ENCODE results near the gene OR51F1. TPM values are rescaled to one million over a fixed set of nuclear protein-coding genes. Genes with fewer than 3 reads are reported as not detected.
"Not testable (repeated sequence)": the region's sequence is repeated elsewhere in the genome, so short reads cannot be mapped to it uniquely, and the experiment has no call there.

The OR51F1 gene
- polyA plus RNA-seq, 1 donor = not detected

DNA sequence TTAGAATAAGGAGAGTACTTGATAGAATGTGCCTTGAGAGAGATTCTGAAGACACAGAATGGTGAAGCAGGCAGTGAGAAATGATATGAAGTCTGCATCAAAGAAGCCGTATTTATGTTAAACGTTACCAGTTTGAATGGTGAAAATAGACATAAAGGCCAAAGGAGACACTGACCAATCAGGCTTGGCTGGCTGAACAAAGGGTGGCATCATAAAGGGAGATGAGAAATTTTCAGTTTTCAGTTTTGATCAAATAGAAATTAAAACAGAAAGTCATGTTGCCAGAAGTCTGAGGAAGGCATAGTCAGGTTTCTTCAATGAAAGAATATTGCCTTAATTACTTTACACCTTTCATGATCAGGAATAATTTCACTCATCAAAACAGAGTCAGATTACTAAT lies 6.6 kb downstream of the OR51F1 start:
- 79% methylated on average over 2 of the region's 2 CpGs for WGBS (ENCODE audit: insufficient coverage, low lambda C conversion rate)
- Histone ChIP-seq H3K9me3 (ENCODE audit: control insufficient read depth, low read depth, low read length) (no peaks in the 10 kb centered on the region), H3K27ac (ENCODE audit: low read length) (no peak overlapping the region), H3K4me1 (ENCODE audit: control insufficient read depth, insufficient read depth, low read length) (no peaks in the 10 kb centered on the region), H3K27me3 (ENCODE audit: control insufficient read depth, insufficient read depth, low read length) (no peaks in the 10 kb centered on the region), H3K36me3 (ENCODE audit: control insufficient read depth, insufficient read depth, low read length) (no peaks in the 10 kb centered on the region), H3K4me3 (ENCODE audit: low read length) (no peak overlapping the region)
- no peak for DNase-seq

GRCh38 chr11:4751201-4751600 lies 18.5 kb downstream of the OR51F1 start:
- Histone ChIP-seq H3K27me3 (ENCODE audit: control insufficient read depth, insufficient read depth, low read length) (no peaks in the 10 kb centered on the region), H3K36me3 (ENCODE audit: control insufficient read depth, insufficient read depth, low read length) (no peaks in the 10 kb centered on the region), H3K4me1 (ENCODE audit: control insufficient read depth, insufficient read depth, low read length) (no peaks in the 10 kb centered on the region), H3K4me3 (ENCODE audit: low read length) (no peak overlapping the region), H3K9me3 (ENCODE audit: control insufficient read depth, low read depth, low read length) (no peaks in the 10 kb centered on the region), H3K27ac (ENCODE audit: low read length) (no peak overlapping the region)
- DNase-seq = no peak
- 86% methylated on average over 1 of the region's 1 CpG for whole genome bisulfite sequencing (ENCODE audit: insufficient coverage, low lambda C conversion rate)

- Histone ChIP-seq H3K27ac (ENCODE audit: low read length) (no peak overlapping the region), H3K27me3 (ENCODE audit: control insufficient read depth, insufficient read depth, low read length) (no peaks in the 10 kb centered on the region), H3K36me3 (ENCODE audit: control insufficient read depth, insufficient read depth, low read length) (no peaks in the 10 kb centered on the region), H3K4me1 (ENCODE audit: control insufficient read depth, insufficient read depth, low read length) (no peaks in the 10 kb centered on the region), H3K9me3 (ENCODE audit: control insufficient read depth, low read depth, low read length) (no peaks in the 10 kb centered on the region), H3K4me3 (ENCODE audit: low read length) (no peak overlapping the region)
- DNase-seq = no peak
- 86% methylated on average over 3 of the region's 6 CpGs for WGBS (ENCODE audit: insufficient coverage, low lambda C conversion rate)
Measured at GRCh38 chr11:4748438-4748837, 21.3 kb downstream of the OR51F1 start.

DNA sequence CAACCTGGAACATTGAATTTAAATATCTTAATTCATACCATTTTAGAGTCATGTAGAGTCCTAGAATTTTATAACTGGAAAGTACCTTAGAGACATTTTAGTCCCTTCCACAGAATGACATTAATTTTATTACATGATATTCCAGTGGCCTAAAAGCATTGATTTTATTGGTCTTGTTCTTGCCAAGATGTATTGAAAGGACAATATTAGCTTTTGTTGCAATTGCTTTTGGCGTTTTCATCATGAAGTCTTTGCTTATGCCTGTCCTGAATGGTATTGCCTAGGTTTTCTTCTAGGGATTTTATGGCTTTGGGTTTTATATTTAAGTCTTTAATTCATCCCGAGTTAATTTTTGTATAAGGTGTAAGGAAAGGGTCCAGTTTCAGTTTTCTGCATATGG lies 29.0 kb downstream of the OR51F1 start:
- no peaks in the 10 kb centered on the region for H3K4me1 ChIP-seq (ENCODE audit: control insufficient read depth, insufficient read depth, low read length)
- no peak for DNase-seq
- no peaks in the 10 kb centered on the region for H3K27me3 ChIP-seq (ENCODE audit: control insufficient read depth, insufficient read depth, low read length)
- no peak overlapping the region for H3K27ac ChIP-seq (ENCODE audit: low read length)
- no peaks in the 10 kb centered on the region for H3K36me3 ChIP-seq (ENCODE audit: control insufficient read depth, insufficient read depth, low read length)
- no peaks in the 10 kb centered on the region for H3K9me3 ChIP-seq (ENCODE audit: control insufficient read depth, low read depth, low read length)
- 80% methylated on average over 1 of the region's 2 CpGs for WGBS (ENCODE audit: insufficient coverage, low lambda C conversion rate)
- H3K4me3 ChIP-seq (ENCODE audit: low read length) = no peak overlapping the region

DNA sequence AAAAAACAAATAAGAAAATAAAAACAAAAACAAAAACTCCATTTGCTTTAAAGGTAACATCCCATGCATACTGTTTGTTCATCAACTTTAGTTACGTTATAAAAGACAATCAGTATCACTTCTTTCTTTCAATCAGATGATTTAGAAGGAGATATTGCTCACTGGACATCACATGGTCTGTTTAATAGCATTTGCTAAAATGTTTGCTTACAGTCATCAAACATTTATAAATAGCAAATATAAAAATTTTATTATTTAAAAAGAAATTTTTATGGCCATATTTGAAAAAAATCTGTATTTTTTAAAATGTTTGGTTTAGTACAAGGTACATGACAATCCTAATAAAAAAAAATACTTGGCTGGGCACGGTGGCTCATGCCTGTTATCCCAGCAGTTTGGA lies 42.6 kb downstream of the OR51F1 start:
- Histone ChIP-seq H3K4me3 (ENCODE audit: low read length) (no peak overlapping the region), H3K9me3 (ENCODE audit: control insufficient read depth, low read depth, low read length) (no peaks in the 10 kb centered on the region), H3K4me1 (ENCODE audit: control insufficient read depth, insufficient read depth, low read length) (no peaks in the 10 kb centered on the region), H3K27me3 (ENCODE audit: control insufficient read depth, insufficient read depth, low read length) (no peaks in the 10 kb centered on the region), H3K36me3 (ENCODE audit: control insufficient read depth, insufficient read depth, low read length) (no peaks in the 10 kb centered on the region), H3K27ac (ENCODE audit: low read length) (no peak overlapping the region)
- DNase-seq = no peak
- no CpG with 5 or more reads among the region's 2 CpGs for WGBS (ENCODE audit: insufficient coverage, low lambda C conversion rate)

- H3K4me3 ChIP-seq (ENCODE audit: low read length); H3K9me3 ChIP-seq (ENCODE audit: control insufficient read depth, low read depth, low read length); DNase-seq; H3K36me3 ChIP-seq (ENCODE audit: control insufficient read depth, insufficient read depth, low read length); H3K4me1 ChIP-seq (ENCODE audit: control insufficient read depth, insufficient read depth, low read length); H3K27me3 ChIP-seq (ENCODE audit: control insufficient read depth, insufficient read depth, low read length); H3K27ac ChIP-seq (ENCODE audit: low read length): not testable (repeated sequence)
- no CpG with 5 or more reads among the region's 33 CpGs for WGBS (ENCODE audit: insufficient coverage, low lambda C conversion rate)
Measured at GRCh38 chr11:4722616-4723534, 46.9 kb downstream of the OR51F1 start.

Other genes with a start within 250 kb of the OR51F1 start
- gene OR52M1, start 224.7 kb downstream of the OR51F1 start, polyA plus RNA-seq = not detected
- 0.03 TPM for gene OR52I2, start 188.2 kb downstream of the OR51F1 start, polyA plus RNA-seq
- 0.03 TPM for gene OR52I1, start 175.9 kb downstream of the OR51F1 start, polyA plus RNA-seq
- 19.8 TPM for gene TRIM68, start 161.7 kb downstream of the OR51F1 start, polyA plus RNA-seq
- gene OR51D1, start 132.5 kb downstream of the OR51F1 start, polyA plus RNA-seq = 0.01 TPM
- 3.0 TPM for gene OR51E1, start 126.0 kb downstream of the OR51F1 start, polyA plus RNA-seq
- 0.34 TPM for gene OR51E2, start 72.1 kb downstream of the OR51F1 start, polyA plus RNA-seq
- gene MMP26, start 65.2 kb downstream of the OR51F1 start, polyA plus RNA-seq = not detected
- gene OR52R1, start 34.4 kb upstream of the OR51F1 start, polyA plus RNA-seq = not detected
- not detected for gene OR51F2, start 51.4 kb upstream of the OR51F1 start, polyA plus RNA-seq
- gene OR51S1, start 79.3 kb upstream of the OR51F1 start, polyA plus RNA-seq = not detected
- gene OR51T1, start 112.0 kb upstream of the OR51F1 start, polyA plus RNA-seq = not detected
- gene OR51A7, start 133.8 kb upstream of the OR51F1 start, polyA plus RNA-seq = not detected
- gene OR51G2, start 149.4 kb upstream of the OR51F1 start, polyA plus RNA-seq = not detected
- gene OR51G1, start 154.4 kb upstream of the OR51F1 start, polyA plus RNA-seq = not detected
- gene OR51A4, start 177.7 kb upstream of the OR51F1 start, polyA plus RNA-seq = not detected
- gene OR51A2, start 185.8 kb upstream of the OR51F1 start, polyA plus RNA-seq = not detected
- not detected for gene OR51L1, start 224.9 kb upstream of the OR51F1 start, polyA plus RNA-seq